T47D (cell line): Measurements from ENCODE around the gene CDC34.
"Not testable (repeated sequence)": the region's sequence is repeated elsewhere in the genome, so short reads cannot be mapped to it uniquely, and the experiment has no call there.

Source experiments
- DNase-seq, 2 experiments: peaks; one replicate each; pipeline versions ENCODE4 v3.0.0 to v3.0.0-alpha.2; 2011 to 2012; ENCODE audit warnings: low read depth in 1 of 2, low spot score in 1 of 2
- JUND ChIP-seq: IDR thresholded peaks from 2 replicates; pipeline ENCODE4 v1.6.1; 2012; ENCODE audit warnings: low read depth
- in situ Hi-C: cut with HindIII; loops from 2 replicates; pipeline ENCODE4 v1.10.0; 2016; ENCODE audit warnings: low sequenced_read_pairs, low pct_unique_long_range_greater_than_20kb

The CDC34 gene

GRCh38 chr19:579111-579841 lies 47.7 kb downstream of the CDC34 start:
- TF ChIP-seq JUND, result no peak
- in situ Hi-C loops, result no loop called here
- no peak for DNase-seq

DNA sequence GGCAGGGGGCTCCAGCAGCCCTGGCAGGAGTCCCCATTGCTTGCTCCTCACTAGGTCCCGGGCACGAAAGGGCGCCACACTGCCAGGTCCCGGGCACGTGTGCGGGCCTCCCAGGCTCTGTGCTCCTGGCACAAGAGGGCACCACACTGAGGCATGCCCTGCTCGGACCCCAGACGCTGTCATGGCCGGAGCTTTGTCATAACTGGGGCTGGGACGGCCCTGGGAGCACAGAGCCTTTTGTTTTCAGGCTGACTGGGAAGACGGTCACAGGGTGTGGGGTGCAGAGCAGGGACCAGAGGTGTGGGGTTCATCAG lies 48.2 kb downstream of the CDC34 start:
- no peak for TF ChIP-seq JUND
- no peak for DNase-seq
- in situ Hi-C loops, result no loop called here

DNA sequence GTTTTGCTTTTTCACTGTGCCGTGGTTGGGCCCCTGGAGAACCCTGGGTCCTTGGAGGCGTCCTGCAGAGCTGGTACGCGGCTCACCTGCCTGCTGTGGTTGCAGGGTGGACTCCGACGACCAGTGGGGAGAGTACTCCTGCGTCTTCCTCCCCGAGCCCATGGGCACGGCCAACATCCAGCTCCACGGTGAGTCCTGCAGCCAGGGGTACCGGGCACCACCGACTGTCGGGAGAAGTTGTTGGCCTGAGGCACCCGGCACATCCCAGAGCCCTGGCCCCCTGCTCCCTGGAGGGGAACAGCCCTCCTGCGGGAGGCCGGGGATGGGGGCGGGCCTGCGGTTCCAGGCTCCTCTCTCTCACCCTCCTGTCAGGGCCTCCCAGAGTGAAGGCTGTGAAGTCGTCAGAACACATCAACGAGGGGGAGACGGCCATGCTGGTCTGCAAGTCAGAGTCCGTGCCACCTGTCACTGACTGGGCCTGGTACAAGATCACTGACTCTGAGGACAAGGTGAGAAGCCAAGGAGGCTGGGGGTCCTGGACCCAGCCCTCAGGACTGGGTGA lies 48.8 kb downstream of the CDC34 start:
- no peak for TF ChIP-seq JUND
- in situ Hi-C loops, result no loop called here
- no peak for DNase-seq

GRCh38 chr19:581399-582111 lies 50.0 kb downstream of the CDC34 start:
- DNase-seq, result no peak
- in situ Hi-C loops, result no loop called here
- no peak for TF ChIP-seq JUND

GRCh38 chr19:582497-583197 lies 51.1 kb downstream of the CDC34 start:
- in situ Hi-C loops, result no loop called here
- TF ChIP-seq JUND, result no peak
- DNase-seq, result no peak

- in situ Hi-C loops, result no loop called here
- TF ChIP-seq JUND, result no peak
- DNase-seq, result no peak
Measured at GRCh38 chr19:583198-583967, 51.8 kb downstream of the CDC34 start.

DNA sequence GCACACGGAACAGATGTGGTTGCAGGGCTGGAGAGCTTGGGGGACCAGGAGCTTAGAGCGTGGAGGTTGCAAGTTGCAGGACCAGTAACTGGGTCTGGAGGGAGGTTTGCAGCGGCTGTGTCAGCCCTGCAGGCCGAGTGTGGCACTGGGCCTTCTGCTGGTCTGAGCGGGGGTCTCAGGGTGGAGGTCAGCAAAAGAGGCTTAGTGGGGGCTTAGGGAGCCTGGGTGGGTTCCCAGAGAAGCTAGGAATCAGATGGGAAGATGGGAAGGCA lies 52.3 kb downstream of the CDC34 start:
- in situ Hi-C loops, result no loop called here
- no peak for DNase-seq
- TF ChIP-seq JUND, result no peak

- in situ Hi-C loops, result no loop called here
- peak in 1 of 2 experiments; percentile 40 for DNase-seq
- TF ChIP-seq JUND, result no peak
Measured at GRCh38 chr19:584240-585001, 52.9 kb downstream of the CDC34 start.

- in situ Hi-C loops, DNase-seq: not testable (repeated sequence)
Measured at GRCh38 chr19:585146-585545, 53.6 kb downstream of the CDC34 start.

- TF ChIP-seq JUND, result no peak
- in situ Hi-C loops, result no loop called here
- no peak for DNase-seq
Measured at GRCh38 chr19:585551-586110, 54.1 kb downstream of the CDC34 start.

DNA sequence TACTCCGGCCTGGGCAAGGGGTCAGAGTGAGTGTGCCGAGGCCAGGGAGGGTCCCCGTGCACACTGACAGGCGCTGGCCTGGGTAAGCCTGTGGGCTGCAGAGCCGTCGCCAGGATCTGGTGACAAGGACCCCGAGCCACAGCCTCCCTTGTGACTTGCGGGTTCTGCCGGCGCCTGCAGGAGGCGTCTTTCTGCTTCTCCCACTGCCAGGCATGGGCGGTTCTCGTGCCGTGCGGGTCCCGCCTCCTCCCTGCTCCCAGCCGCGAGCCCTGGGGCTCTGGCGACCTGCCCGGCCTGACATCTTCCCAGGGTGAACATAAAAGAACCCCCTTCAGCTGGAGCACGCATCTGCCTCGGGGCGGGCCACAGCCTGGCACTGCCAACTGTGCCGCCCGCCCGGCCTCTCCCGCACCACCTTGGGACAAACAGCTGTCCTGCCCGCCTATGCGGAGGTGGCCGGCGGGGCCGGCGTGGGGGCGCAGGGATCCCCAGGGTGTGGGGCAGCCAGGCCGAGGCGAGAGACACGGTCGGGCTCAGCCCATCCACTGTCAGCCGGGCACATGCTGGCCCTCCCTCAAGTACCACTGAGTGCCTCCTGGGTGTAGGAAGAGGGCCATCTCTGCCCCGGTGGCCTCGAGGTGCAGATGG lies 56.7 kb downstream of the CDC34 start:
- peak; percentile 61 to 86 for DNase-seq
- TF ChIP-seq JUND, result no peak
- in situ Hi-C loops, result no loop called here
